LoVo (cell line): ENCODE measurements around the gene RAD51B.

ENCODE experiments used
- DNase-seq: peaks from one replicate; pipeline ENCODE4 v3.0.0-alpha.2; 2016; ENCODE audit warnings: low spot score

The RAD51B gene

GRCh38 chr14:68551045-68551683 lies 731.6 kb downstream of the RAD51B start:
- no peak for DNase-seq

- DNase-seq = no peak
These were observed 732.5 kb downstream of the RAD51B start for GRCh38 chr14:68552075-68552474.

GRCh38 chr14:68552602-68553001 lies 733.0 kb downstream of the RAD51B start:
- no peak for DNase-seq

GRCh38 chr14:68553311-68553710 lies 733.7 kb downstream of the RAD51B start:
- no peak for DNase-seq

- no peak for DNase-seq
These were observed 734.7 kb downstream of the RAD51B start for GRCh38 chr14:68554231-68554630.

GRCh38 chr14:68556253-68556652 lies 736.7 kb downstream of the RAD51B start:
- DNase-seq = no peak

GRCh38 chr14:68557648-68558047 lies 738.1 kb downstream of the RAD51B start:
- DNase-seq = no peak

- no peak for DNase-seq
These were observed 738.5 kb downstream of the RAD51B start for GRCh38 chr14:68558096-68558495.

- no peak for DNase-seq
These were observed 740.4 kb downstream of the RAD51B start for GRCh38 chr14:68559949-68560348.

GRCh38 chr14:68561531-68562007 lies 742.0 kb downstream of the RAD51B start:
- DNase-seq = no peak

GRCh38 chr14:68562911-68563250 lies 743.3 kb downstream of the RAD51B start:
- DNase-seq = no peak

GRCh38 chr14:68563251-68564131 lies 743.9 kb downstream of the RAD51B start:
- DNase-seq = no peak

- no peak for DNase-seq
These were observed 744.7 kb downstream of the RAD51B start for GRCh38 chr14:68564191-68564825.

GRCh38 chr14:68564826-68565759 lies 745.5 kb downstream of the RAD51B start:
- DNase-seq = peak; percentile 27

- DNase-seq = no peak
These were observed 746.5 kb downstream of the RAD51B start for GRCh38 chr14:68566075-68566474.

GRCh38 chr14:68568907-68569897 lies 749.6 kb downstream of the RAD51B start:
- DNase-seq = no peak

GRCh38 chr14:68569970-68570409 lies 750.4 kb downstream of the RAD51B start:
- no peak for DNase-seq

GRCh38 chr14:68571114-68571591 lies 751.6 kb downstream of the RAD51B start:
- no peak for DNase-seq

GRCh38 chr14:68571928-68572525 lies 752.4 kb downstream of the RAD51B start:
- DNase-seq = no peak

- DNase-seq = no peak
These were observed 753.5 kb downstream of the RAD51B start for GRCh38 chr14:68573126-68573525.
